Adrenal gland (tissue), 12 donors: ENCODE measurements around the gene ZC2HC1C. TPM values are rescaled to one million over a fixed set of nuclear protein-coding genes. Genes with fewer than 3 reads are reported as not detected.

Experiments used
- DNase-seq, 7 donors: peaks; one replicate each; pipeline ENCODE4 v3.0.0-alpha.2; 2019 to 2020
- H3K27ac ChIP-seq, 5 donors: fragments of 200-600 bp; sonication (generic) in 4 of 5; 1 replicate in 3 of 5; 2 replicates in 2 of 5; pipeline versions ENCODE4 v1.5.1 to v1.8.0; 2016 to 2020; ENCODE audit warnings: mild to moderate bottlenecking in 1 of 5
- H3K27me3 ChIP-seq: fragments of 200-600 bp; 2 replicates; pipeline ENCODE4 v1.8.0; 2021
- H3K36me3 ChIP-seq, 2 donors: fragments of 200-600 bp; replicated peaks in 1 of 2; 1 replicate in 1 of 2; 2 replicates in 1 of 2; pipeline versions ENCODE4 v1.5.1 to v1.8.0; 2018 to 2022
- H3K4me1 ChIP-seq, 2 donors: fragments of 200-600 bp; replicated peaks in 1 of 2; 1 replicate in 1 of 2; 2 replicates in 1 of 2; pipeline versions ENCODE4 v1.5.1 to v1.8.0; 2018 to 2021
- H3K4me3 ChIP-seq, 4 donors: fragments of 200-600 bp; sonication (generic) in 3 of 4; one replicate each; pipeline ENCODE4 v1.5.1; 2016 to 2018
- H3K9me3 ChIP-seq, 3 donors: fragments of 200-600 bp; sonication (generic) in 1 of 3; replicated peaks in 1 of 3; 1 replicate in 2 of 3; 2 replicates in 1 of 3; pipeline versions ENCODE4 v1.5.1 to v1.8.0; 2016 to 2021
- POLR2A ChIP-seq, 2 donors: fragments of 450-650 bp; IDR thresholded peaks; one replicate each; pipeline ENCODE4 v1.6.1; 2017; ENCODE audit warnings: antibody characterized with exemption in 2 of 2, mild to moderate bottlenecking in 2 of 2, moderate library complexity in 1 of 2
- WGBS, 4 donors: extraction: QIAGEN DNeasy Blood & Tissue Kit in 2 of 4; methylation state at CpG; one replicate each; pipeline versions ENCODE4 v1.1.5 to v1.1.7; 2013 to 2017; 5-methylcytosine and 5-hydroxymethylcytosine counted together
- intact Hi-C, 2 donors: fragments of 100-400 bp; cut with DNase I; formaldehyde crosslinking; loops; one replicate each; pipeline versions ENCODE4 v1.14.1 to v1.15.0; 2022 to 2023
- polyA plus RNA-seq, 3 donors: library from polyadenylated mRNA; stranded (reverse); fragments of 200-250 nt in 2 of 3; fragments of 350-450 nt in 1 of 3; fragmentation: Illumina TruSeq in 1 of 3; extraction: RNeasy Lipid Tissue Mini Kit (QIAGEN cat#74804) in 1 of 3; gene quantifications; one replicate each; pipeline ENCODE4 v1.2.3, GENCODE V29; 2013 to 2014
- total RNA-seq, 9 donors: library from RNA; depleted of rRNA in 4 of 9; stranded (reverse); fragments of >200 nt in 4 of 9; fragments of 120-200 nt in 1 of 9; fragmentation: NEBNext Ultra II Directional in 1 of 9; extraction: Animal tissue kit (Norgen Biotek cat#: 25700) in 1 of 9; gene quantifications; one replicate each; pipeline versions ENCODE4 v1.1.0 to v1.2.4, GENCODE V29; 2013 to 2023
- TF ChIP-seq, protein P1 (sequence below), 6 experiments: fragments of 450-650 bp in 4 of 6; fragments of 200-600 bp in 2 of 6; sonication (generic) in 1 of 6; IDR thresholded peaks; 1 replicate in 5 of 6; 2 replicates in 1 of 6; pipeline versions ENCODE4 v1.5.1 to v1.8.0; 2016 to 2021; ENCODE audit warnings: antibody characterized with exemption in 6 of 6, mild to moderate bottlenecking in 2 of 6, moderate library complexity in 1 of 6
- donor health status: healthy with polysubstance abuse.
- donor health status: Bipolar disorder and iron deficiency.
- donor health status: DM: yes; HTN: yes; CAD: no.
- donor health status: DM: no; HTN: no; CAD: no.
- donor health status: DM: no; HTN: no; CAD: no.
- donor health status: DM: yes; HTN: yes; CAD: no.

Gene ZC2HC1C
- total and polyA plus RNA-seq, 12 donors = 1.9 to 12.1 (median 6.0) TPM

DNA sequence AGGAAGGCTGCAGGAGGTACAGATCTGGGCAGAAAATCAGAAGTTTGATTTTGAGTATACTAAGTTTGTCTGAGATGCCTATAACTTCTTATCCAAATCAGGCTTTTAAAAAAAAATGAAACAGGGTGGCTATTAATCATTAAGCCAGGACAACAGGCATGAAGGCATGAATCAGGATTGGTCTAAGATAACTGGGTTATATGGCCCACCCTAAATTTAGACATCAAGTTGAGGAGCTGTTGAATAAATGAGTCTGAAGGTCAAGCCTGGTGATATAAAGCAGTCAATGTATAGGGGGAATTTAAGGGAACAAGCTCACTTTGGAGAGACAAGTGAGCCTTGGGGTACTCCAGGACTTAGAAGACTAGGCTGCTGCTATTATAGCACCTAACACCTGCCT is 28.8 kb downstream of the ZC2HC1C start:
- no peak for DNase-seq
- H3K27ac ChIP-seq = no peak overlapping the region
- H3K4me3 ChIP-seq = no peak overlapping the region
- intact Hi-C loops = no loop called here
- TF ChIP-seq, protein P1, sequence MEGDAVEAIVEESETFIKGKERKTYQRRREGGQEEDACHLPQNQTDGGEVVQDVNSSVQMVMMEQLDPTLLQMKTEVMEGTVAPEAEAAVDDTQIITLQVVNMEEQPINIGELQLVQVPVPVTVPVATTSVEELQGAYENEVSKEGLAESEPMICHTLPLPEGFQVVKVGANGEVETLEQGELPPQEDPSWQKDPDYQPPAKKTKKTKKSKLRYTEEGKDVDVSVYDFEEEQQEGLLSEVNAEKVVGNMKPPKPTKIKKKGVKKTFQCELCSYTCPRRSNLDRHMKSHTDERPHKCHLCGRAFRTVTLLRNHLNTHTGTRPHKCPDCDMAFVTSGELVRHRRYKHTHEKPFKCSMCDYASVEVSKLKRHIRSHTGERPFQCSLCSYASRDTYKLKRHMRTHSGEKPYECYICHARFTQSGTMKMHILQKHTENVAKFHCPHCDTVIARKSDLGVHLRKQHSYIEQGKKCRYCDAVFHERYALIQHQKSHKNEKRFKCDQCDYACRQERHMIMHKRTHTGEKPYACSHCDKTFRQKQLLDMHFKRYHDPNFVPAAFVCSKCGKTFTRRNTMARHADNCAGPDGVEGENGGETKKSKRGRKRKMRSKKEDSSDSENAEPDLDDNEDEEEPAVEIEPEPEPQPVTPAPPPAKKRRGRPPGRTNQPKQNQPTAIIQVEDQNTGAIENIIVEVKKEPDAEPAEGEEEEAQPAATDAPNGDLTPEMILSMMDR (IDR thresholded peaks at IDR 0.05) = no peak
- TF ChIP-seq POLR2A (IDR thresholded peaks at IDR 0.05) = no peak
- H3K36me3 ChIP-seq = peaks cover 0 to 94% of the 10 kb centered on the region in 2 donors
- no peaks in the 10 kb centered on the region for H3K27me3 ChIP-seq
- H3K4me1 ChIP-seq = no peaks in the 10 kb centered on the region
- no peaks in the 10 kb centered on the region for H3K9me3 ChIP-seq

DNA sequence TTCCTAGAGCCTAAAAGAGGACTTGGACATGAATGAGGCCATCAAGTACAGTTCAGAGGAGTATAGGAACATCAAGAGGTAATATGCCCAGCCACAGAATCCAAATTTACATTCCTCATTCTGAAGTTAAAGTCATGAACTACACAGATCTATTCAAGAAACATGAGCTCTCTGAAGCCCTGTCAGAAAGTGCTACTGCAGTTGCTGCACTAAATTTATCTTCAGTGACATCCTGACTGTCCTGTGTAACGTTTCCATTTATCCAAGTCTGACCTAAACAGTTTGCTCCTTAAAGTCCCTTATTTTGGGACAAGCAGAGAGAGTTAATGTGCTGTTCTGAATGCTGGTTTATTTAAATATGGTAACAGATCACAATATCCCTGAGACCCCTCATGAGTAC is 29.2 kb downstream of the ZC2HC1C start:
- H3K27ac ChIP-seq = no peak overlapping the region
- WGBS, 4 donors = 42 to 54% (median 48%) methylated on average over 1 of the region's 1 CpG
- no peaks in the 10 kb centered on the region for H3K9me3 ChIP-seq
- no peaks in the 10 kb centered on the region for H3K4me1 ChIP-seq
- TF ChIP-seq, protein P1 (IDR thresholded peaks at IDR 0.05) = no peak
- no peak for TF ChIP-seq POLR2A (IDR thresholded peaks at IDR 0.05)
- no peaks in the 10 kb centered on the region for H3K27me3 ChIP-seq
- DNase-seq = no peak
- intact Hi-C loops = no loop called here
- H3K36me3 ChIP-seq = peaks cover 0 to 94% of the 10 kb centered on the region in 2 donors
- H3K4me3 ChIP-seq = no peak overlapping the region

DNA sequence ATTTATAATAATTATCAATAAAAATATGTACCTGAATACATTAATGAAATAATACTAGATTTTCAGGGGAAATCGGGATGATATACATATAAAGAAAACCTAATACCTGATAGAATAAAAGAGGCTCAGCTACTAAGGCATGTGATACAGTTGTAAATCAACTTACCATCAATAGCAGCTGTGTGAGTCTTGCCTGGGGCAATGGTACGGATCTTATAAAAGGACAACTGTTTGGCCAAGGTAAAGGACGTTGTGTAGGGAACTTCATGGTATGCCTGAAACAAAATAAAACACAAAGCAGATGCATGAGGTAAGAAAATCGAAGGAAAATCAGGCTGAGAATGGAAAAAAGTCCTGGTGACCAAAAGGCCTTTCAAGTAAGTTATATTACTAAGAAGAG is 32.0 kb downstream of the ZC2HC1C start:
- Histone ChIP-seq H3K27me3 (no peaks in the 10 kb centered on the region), H3K4me1 (no peaks in the 10 kb centered on the region), H3K9me3 (no peaks in the 10 kb centered on the region), H3K36me3 (peaks cover 0 to 93% of the 10 kb centered on the region in 2 donors), H3K27ac (no peak overlapping the region), H3K4me3 (no peak overlapping the region)
- WGBS, 4 donors = 80 to 90% (median 86%) methylated on average over 4 of the region's 4 CpGs
- TF ChIP-seq POLR2A (IDR thresholded peaks at IDR 0.05) = no peak
- TF ChIP-seq, protein P1 (IDR thresholded peaks at IDR 0.05) = no peak
- intact Hi-C loops = no loop called here
- DNase-seq = no peak

DNA sequence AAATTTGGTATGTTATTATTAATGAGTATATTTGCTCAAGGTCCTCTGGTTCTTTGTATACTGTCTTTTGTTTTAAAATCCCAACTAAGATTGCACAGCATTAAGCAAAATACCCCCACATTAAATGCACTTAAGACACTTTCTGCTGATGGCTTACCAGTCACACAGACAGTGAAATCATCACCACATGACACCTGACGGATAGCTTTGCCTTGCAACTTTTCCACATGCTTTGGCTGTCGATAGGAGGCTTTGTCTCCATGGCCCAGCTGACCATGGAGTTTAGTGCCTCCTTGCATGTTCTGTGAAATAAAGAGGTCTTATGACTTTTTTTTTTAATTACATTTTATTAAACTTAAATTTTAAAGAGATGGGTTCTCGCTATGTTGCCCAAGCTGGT is 37.7 kb downstream of the ZC2HC1C start:
- Histone ChIP-seq H3K27me3 (no peaks in the 10 kb centered on the region), H3K4me1 (no peaks in the 10 kb centered on the region), H3K4me3 (no peak overlapping the region), H3K36me3 (peaks cover 0 to 90% of the 10 kb centered on the region in 2 donors), H3K9me3 (no peaks in the 10 kb centered on the region), H3K27ac (no peak overlapping the region)
- DNase-seq = no peak
- intact Hi-C loops = no loop called here
- TF ChIP-seq POLR2A (IDR thresholded peaks at IDR 0.05) = no peak
- TF ChIP-seq, protein P1 (IDR thresholded peaks at IDR 0.05) = no peak
- 60 to 90% (median 75%) methylated on average over 3 of the region's 3 CpGs for WGBS, 4 donors
